Stimulated activated CD8-positive, alpha-beta memory T cell treated with anti-CD3 and anti-CD28 coated beads, Interleukin-2, amount 100 ng/mL, for 48 hours (primary cell): ENCODE results near the gene RAB33B.
"Not testable (repeated sequence)": the region's sequence is repeated elsewhere in the genome, so short reads cannot be mapped to it uniquely, and the experiment has no call there.

ENCODE experiments used
- DNase-seq, 2 donors: peaks; one replicate each; pipeline ENCODE4 v3.0.0-alpha.2; 2020; ENCODE audit warnings: low read depth in 2 of 2

The RAB33B gene

DNA sequence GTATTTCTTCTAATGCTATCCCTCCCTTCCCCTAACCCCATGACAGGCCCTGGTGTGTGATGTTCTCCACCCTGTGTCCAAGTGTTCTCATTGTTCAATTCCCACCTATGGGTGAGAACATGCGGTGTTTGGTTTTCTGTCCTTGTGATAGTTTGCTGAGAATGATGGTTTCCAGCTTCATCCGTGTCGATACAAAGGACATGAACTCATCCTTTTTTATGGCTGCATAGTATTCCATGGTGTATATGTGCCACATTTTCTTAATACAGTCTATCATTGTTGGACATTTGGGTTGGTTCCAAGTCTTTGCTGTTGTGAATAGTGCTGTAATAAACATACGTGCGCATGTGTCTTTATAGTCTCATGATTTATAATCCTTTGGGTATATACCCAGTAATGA lies 10.6 kb downstream of the RAB33B start:
- DNase-seq, result not testable (repeated sequence)

DNA sequence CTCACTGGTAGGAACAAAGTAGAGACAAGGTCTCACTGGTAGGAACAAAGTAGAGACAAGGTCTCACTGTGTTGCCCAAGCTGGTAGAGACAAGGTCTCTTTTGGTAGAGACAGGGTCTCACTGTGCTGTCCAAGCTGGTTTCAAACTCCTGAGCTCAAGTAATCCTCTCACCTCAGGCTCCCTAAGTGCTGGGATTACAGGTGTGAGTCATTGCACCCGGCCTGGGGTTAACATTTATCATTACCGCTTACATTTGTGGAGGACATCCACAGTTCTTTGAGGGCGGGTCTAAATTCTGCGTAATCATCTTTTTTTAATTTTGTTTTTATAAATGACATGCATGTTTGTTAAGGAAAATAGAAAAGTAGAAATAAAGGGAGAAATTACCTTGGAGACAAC lies 12.0 kb downstream of the RAB33B start:
- DNase-seq, result no peak

DNA sequence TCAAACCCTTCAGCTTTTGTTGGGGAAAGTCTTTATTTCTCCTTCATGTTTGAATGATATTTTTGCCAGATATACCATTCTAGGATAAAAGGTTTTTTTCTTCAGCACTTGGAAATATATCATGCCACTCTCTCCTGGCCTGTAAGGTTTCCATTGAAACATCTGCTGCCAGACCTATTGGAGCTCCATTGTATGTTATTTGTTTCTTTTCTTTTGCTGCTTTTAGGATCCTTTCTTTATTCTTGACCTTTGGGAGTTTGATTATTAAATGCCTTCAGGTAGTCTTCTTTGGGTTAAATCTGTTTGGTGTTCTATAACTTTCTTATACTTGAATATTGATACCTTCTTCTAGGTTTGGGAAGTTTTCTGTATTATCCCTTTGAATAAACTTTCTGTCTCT lies 14.8 kb downstream of the RAB33B start:
- not testable (repeated sequence) for DNase-seq

DNA sequence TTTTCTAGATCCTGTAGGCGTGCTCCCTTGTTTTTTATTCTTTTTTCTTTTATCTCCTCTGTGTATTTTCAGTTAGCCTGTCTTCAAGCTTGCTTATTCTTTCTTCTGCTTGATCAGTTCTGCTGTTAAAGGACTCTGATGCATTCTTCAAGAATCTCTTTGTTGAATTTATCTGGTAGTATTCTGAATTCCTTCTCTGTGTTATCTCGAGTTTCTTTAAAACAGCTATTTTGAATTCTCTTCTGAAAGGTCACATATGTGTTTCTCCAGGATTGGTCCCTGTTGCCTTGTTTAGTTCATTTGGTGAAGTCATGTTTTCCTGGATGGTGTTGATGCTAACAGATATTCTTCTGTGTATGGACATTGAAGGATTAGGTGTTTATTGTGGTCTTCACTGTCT lies 15.3 kb downstream of the RAB33B start:
- DNase-seq, result no peak

DNA sequence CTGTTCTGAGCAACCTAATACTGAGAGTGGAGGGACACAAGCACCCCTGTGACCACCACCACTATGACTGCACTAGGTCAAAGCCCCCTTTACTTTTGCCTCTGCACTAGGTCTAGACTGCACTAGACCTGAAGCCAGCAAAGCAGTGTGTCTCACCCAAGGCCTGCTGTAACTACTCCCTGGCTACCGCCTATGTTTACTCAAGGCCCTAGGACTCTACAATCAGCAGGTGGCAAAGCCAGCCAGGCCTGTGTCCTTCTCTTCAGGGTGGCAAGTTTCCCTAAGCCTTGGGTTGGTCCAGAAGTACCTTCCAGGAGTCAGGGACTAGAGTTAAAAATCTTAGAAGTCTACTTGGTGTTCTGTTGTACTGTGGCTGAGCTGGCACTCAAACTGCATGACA lies 15.9 kb downstream of the RAB33B start:
- DNase-seq, result no peak

DNA sequence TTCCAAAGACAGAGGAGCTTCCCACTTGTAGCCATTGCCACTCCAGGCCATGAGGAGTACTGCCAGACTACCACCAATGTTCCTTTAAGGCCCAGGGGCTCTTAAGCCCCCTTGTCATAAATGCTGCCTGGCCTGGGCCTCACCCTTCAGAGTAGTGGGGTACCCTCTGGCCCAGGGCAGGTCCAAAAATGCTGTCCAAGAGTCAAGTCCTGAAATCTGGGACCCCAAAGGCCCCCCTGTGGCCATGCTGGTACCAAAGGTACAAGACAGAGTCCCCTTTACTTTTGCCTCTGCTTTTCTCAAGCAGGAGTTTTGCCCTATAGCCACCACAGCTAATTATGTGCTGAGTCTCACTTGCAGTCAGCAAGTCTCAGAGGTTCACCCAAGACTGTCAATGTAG lies 16.4 kb downstream of the RAB33B start:
- no peak for DNase-seq

DNA sequence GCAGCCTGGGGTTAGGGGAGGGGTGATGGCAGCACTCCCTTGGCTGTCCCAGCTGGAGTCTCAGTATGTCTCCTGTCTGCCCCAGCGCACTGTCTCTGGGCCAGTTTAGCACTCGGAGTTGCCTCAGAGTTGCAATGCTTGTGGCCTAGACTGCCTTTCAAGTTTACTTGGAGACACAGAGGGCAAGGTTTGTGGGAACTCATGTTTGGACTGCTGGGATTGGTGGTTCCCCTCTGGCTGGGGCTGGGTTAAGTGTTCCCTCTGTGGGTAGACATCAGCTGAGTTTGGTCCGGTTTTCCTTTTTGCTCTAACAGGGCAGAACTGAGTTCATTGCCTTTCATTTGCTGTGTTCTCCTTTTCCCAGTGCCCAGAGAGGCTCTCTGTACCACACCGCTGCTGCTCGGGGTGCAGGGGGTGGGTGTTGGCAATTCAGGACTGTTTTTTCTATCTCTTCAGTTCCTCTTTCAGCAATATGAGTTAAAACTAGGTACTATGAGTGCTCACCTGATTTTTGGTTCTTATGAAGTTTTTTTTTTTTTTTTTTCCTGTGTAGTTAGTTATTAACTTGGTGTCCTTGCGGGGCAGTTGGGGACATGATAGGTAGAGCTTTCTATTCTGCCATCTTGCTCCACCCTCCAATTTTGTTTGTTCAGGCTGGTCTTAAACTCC lies 17.2 kb downstream of the RAB33B start:
- DNase-seq, result no peak

DNA sequence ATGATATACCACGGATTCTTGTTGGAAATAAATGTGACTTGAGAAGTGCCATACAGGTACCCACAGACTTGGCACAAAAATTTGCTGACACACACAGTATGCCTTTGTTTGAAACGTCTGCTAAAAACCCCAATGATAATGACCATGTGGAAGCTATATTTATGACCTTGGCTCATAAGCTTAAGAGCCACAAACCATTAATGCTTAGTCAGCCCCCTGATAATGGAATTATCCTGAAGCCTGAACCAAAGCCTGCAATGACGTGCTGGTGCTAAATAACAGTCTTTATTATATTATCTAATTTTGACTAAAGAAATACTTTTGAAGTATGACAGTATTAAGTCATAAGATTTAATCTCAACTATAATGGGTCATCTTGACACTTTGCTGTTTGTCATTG lies 18.9 kb downstream of the RAB33B start:
- no peak for DNase-seq

DNA sequence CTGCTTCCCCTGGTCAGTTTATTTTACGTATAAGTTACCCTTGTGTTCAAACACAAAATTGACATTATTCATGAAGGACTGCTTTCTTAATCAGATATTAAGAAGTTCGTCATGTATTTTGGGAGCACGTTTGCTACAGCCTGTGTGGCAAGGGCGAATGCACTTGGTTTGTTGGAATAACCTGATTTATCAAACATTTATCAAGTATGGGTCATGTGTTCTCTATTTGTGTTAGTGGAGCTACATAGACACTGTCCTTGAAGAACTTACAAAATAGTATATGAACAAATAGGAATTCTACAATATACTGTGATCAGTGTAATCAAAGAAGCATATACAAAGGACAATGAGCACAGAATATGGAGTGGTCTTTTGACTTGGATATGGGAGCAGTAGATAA lies 22.4 kb downstream of the RAB33B start:
- DNase-seq, result no peak

DNA sequence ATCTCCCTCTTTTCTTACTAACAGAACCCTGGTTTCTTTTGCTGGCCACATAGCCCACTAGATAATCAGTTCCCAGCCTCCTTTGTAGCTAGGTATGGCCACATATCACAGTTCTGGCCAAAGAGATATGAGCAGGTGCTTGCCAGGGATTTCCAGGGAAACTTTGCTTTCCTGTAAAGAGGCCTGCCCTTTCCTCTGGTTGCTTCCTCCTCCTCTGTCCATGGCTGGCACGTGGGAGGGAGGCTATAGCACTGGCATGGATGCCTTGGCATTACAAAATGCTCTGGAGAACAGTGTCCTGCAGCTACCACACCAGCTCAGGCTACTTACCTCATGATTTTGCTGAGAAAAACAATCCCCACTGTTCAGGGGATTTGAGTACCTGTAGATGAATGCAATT lies 27.5 kb downstream of the RAB33B start:
- DNase-seq, result no peak

DNA sequence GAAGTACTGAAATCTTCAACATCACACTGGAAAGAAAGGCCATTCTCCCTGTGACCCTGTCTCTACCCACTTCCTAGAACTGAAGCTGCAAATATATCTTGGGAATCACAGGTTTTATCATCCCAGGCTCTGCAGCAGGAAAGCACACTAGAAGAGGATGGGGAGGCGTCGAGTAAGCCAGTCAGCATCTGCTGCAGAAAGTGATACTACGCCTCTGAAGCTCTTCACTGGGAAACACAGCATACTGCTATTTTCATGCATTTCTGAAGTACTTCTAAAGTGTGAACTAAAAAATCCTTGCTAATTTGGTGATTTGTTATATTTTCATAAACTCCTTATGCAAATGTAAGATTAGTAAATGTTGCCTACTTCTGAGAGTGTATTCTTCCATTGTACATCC lies 29.1 kb downstream of the RAB33B start:
- no peak for DNase-seq

DNA sequence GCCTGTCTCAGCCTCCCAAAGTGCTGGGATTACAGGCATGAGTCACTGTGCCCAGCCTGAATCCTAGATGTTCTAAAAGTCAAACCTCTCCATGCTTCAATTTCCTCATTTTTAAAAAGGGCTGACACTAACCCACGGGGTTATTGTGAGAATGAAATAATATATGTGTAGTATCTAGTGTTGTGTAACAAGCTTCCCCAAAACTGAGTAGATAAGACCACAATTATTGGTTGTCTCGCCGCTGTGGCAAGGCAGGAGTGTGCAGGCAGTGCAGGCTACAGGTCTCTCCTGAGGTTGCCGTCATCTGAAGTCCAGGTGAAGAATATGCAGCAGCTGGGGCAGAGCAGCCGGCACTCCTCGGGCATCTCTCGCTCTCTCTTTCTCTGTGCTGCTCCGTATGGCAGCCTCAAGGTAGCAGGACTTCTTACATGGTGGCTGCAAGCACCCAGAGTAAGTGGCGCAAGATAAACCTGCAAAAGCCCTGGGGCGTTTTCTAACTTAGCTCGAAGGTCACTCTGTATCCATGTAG lies 30.9 kb downstream of the RAB33B start:
- DNase-seq, result no peak

DNA sequence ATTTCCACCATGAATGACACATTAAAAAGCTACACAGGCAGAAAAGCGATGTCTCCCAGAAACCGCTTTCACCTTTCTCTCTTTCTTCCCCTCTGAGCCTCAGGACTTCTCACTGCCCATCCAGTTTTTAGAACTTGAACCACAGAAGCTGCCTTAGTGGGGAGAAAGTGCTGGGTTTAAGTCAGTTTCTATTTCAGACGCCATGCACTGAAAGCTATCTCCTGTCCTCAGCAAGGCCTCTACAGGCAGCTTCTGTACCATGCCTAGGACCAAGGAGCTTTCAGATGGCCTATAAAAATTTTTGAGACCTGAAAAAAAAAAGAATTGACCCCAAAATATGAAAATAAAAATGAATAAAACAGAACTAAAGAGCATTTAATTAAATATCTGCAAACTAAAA lies 34.5 kb downstream of the RAB33B start:
- DNase-seq, result no peak

DNA sequence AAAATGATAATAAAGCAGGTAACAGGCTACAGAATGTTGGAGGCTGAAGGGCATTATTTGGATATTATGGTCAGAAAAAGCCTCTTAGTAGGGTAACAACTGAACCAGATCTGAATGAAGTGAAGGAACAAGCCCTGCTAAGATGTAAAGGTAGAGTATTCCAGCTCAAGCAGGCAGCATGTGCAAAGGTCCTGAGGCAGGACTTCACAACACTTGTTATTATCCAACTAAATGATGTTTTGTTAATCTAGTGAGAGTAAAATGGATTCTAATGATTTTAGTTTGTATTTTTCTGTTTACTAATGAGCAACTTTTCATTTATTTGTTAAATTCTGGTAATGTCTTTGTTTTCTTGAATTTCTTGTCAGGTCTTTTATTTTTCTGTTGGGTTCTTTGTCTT lies 35.7 kb downstream of the RAB33B start:
- DNase-seq, result no peak

DNA sequence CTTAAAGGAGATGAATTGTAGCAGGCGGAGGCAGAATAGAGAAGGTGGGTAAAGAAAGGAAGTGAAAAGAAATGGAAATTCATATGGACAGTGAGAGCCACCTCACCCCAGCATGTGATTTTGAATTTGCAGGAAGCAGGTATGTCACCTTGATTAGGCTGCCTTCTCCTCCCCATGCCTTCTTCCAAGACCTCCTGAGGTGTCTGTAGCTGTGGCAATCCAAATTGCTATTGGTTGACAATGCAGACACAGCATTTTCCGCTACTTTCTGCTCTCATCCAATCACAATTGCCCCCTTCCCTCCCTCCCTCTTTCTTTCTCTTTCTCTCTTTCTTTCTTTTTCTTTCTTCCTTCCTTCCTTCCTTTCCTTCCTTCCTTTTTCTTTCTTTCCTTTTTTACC lies 38.5 kb downstream of the RAB33B start:
- no peak for DNase-seq

DNA sequence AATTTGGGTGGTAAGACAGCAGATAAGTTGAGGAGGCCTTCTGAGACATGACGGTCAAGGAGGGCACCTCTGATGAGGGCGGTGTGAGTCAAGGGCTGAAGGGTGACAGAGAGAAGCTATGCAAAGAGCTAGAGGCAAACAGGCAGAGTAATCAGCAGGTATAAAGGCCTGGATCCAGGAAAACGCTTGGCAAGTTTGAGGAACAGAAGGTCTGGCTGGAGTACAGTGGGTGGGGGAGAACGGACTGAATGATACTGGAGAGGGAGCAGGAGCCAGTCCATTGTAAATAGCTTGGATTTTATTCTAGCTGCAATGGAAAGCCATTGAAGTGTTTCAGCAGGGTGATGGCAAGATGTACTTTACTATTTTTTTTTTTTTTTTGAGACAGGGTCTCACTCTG lies 39.3 kb downstream of the RAB33B start:
- no peak for DNase-seq

DNA sequence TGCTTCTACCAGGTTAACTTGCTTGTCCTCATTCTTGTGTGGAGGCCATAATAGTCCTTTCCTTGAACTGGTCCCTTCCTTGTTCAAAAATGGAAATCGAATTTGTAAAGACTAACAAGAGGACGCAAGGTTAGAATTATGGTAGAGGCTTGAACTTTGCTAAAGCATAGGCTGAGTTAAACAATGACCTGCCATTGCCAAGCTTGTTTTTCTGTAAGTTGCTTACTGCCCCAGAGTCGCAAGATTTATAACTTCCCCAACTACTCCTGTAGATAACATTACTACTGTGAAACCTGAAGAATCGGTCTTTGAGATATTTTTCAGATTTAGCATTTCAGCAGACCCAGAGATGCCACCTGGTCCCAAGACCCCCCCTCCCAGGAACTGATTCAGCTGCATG lies 45.3 kb downstream of the RAB33B start:
- no peak for DNase-seq

DNA sequence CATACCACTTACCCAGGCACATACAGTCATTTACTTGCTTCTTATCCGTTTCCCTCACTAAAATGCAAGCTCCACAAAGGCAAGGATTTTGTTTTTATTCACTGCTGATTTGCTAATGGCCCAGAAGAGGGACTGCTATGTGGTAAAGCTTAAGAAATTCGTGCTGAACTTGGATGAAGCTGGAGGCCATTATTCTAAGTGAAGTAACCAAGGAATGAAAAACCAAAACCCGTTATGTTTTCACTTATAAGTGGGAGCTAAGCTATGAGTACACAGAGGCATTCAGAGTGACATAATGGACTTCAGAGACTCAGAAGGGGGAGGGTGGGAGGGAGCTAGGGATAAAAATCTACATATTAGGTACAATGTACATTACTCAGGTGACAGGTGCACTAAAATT lies 47.2 kb downstream of the RAB33B start:
- DNase-seq, result no peak

DNA sequence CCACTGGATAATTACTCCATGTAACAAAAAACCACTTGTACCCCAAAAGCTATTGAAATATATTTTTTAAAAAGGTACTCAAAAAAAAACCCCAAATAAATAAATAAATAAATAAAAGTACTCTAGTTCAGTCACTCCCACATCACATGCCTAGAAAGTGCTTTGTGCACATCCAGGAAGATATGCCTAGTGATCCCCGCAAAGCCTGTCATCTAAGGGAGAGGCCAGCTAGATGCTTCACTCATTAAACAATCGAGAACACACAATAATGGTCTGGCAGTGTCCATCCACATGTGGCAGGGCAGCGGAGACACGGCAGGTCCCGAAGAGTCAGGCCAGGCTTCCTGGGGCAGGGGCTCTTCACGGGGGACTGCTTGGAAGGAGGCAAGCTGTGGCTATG lies 47.6 kb downstream of the RAB33B start:
- DNase-seq, result no peak

DNA sequence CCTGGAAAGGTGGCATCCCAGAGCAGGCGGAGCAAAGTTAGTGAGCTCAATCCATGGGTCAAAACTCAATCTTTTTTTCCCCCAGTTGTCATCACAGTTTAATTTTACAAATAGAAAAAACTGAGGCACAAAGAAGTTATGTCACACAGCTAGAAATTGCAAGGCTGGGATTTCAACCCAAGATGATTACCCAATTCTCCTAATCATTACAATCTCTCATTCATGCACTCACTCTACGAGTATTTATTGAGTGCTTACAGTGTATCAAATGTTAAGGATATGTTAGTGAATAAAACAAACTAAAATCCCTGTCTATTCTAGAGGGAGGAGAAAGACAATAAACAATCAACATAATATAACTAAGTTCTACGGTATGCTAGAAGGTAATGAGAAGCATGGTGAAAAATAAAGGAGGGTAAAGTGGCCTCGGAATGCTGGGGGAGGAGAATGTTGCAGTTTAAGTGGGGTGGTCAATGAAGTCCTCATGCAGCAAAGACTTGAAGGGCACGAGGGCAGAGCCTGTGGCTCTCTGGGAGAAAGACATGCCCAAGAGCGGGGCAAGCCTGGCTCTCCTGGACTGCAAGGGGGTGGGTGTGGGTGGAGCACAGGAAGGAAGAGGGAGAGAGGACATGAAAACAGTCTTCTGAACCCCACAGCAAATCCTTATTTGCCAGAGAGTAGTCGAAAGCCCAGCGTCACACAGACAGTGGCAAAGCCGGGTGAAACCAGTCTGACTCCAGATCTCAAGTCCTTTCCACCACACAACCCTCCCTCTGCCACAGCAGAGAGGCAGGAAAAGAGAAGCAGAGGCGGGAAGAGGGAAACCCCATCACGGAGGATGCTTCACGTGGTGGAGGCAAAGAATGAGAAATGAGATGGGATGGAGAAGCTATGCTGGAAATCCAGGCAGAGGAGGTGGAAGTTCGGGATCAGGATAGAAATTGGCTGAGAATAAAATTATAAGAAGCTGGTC lies 48.3 kb downstream of the RAB33B start:
- no peak for DNase-seq

DNA sequence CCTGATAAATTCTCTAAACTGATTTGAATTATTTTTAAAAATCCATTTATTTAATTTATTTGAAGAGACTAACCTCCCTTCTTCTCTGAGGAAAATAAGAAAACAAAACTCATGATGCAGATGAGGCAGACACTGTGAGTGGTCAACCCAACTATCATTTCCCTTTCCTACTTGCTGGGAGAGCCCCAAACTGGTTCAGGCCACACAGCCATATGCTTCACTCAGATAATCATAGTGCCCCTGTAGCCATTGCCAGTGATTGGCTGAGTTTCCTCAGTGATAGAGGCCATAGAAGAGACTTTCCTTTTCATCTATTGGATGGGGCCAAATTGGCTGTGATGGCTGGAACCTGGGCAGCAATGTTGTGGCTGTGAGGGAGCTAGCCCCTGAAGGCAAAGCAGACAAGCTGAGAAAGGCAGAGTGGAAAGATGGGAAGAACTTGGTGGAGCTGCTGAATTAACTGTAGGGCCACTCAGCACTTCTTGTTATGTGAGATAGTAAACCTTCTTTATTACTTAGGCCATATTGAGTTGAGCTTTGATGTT lies 49.8 kb downstream of the RAB33B start:
- no peak for DNase-seq

DNA sequence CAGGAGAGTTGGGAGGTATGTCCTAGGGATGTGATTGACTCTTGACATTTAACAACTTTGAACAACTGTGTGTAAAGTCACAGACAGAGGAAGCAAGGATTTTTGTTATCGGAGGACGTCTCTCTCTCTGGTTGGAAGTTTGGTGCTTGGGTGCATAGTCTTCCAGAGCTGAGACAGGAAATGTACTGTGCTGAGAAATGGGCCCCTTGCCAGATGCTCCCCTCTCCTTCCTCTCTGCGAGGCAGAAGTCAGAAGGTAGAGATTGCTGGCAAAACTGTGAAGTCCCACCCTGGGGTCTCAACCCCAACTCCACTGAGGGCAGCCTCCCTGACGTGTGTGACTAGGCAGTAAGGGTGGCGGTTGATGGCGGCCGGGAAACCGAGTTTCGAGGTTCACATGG lies 52.9 kb downstream of the RAB33B start:
- no peak for DNase-seq
